NCI-H187 treated with DMSO at 0.1 percent for 48 hours (cell line): ENCODE data around the gene SPOCK1.

Source experiments
- DNase-seq: peaks from one replicate; lab custom pipeline; 2025; lab: John Stamatoyannopoulos, UW

Gene SPOCK1

GRCh38 chr5:137361280-137361679 is 137.8 kb downstream of the SPOCK1 start:
- DNase-seq = no peak

DNA sequence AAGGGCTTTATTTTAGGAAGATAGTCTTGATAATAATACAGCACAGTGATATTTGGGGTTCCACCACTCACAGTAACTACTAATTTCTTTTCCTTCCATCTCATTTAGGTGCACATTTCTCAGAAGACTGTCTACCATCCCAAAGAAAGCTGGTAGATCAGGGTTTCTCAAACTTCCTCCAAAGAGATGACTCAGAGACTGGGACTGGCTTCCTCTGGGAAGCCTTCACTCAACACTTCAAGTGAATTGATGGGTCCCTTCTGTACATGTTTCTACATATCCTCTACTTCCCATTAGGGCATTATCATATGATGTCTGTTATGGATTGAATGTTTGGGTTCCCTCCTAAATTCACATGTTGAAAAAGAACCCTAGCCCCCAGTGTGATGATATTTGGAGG is 138.5 kb downstream of the SPOCK1 start:
- no peak for DNase-seq

GRCh38 chr5:137359941-137360340 is 139.2 kb downstream of the SPOCK1 start:
- no peak for DNase-seq

GRCh38 chr5:137357436-137357835 is 141.7 kb downstream of the SPOCK1 start:
- no peak for DNase-seq

- no peak for DNase-seq
Measured at GRCh38 chr5:137356127-137356526, 143.0 kb downstream of the SPOCK1 start.

DNA sequence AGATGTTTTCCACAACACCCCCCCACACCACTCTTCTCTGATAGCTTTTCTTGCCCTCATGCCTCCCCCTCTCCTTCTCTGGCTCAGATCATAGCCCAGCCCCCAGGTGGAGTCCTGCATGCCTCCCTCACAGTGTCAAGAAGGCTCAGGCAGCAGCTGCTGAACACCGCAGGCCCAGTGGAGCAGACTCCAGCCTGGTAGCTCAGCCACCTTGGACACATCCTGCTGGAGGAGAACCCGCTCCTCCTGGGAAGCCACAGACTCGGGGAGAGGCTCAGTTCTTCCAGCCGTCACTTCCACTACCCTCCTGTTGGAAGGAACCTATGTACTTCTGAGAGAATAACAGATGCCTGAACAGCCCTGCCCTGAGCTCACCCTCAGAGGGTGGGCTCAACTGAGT is 143.4 kb downstream of the SPOCK1 start:
- DNase-seq = no peak

- no peak for DNase-seq
Measured at GRCh38 chr5:137352095-137352494, 147.0 kb downstream of the SPOCK1 start.

GRCh38 chr5:137350791-137351190 is 148.3 kb downstream of the SPOCK1 start:
- no peak for DNase-seq

- no peak for DNase-seq
Measured at GRCh38 chr5:137348759-137349158, 150.4 kb downstream of the SPOCK1 start.

DNA sequence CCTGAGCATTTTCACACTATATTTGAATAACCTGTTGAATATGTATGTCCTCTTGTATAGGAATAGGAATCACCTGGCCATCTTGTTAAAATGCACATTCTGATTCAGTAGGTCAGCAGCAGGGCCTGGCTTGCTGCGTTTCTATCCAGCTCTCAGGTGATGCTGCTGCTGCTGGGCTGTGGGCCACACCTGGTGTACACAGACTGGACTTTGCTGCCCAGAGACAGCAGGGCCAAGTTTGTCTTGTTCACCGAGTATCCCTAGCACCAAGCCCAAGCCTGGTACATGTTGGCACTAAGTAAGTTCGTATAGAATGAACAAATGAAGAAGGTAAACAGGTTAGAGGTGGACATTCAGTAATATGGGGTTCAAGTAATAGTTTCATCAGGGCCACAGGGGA is 151.3 kb downstream of the SPOCK1 start:
- no peak for DNase-seq

DNA sequence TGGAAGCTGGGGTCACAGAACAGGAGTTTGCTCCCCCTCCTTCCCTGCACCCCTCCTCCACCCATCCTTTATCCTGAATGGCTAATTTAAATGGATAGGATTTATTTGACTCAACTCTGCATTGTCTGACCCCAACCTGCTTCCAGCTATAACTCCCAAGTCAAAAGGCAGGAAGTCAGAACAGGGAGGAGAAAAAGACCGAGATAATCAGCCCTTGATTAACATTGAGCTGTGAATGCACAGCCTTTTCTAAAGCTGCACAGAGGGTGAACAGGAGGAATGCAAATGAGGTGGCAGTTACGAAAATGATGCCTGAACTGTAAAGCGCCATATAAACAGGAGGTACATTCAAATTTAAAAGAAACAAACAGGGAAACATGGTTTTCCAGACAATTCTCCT is 152.8 kb downstream of the SPOCK1 start:
- no peak for DNase-seq

DNA sequence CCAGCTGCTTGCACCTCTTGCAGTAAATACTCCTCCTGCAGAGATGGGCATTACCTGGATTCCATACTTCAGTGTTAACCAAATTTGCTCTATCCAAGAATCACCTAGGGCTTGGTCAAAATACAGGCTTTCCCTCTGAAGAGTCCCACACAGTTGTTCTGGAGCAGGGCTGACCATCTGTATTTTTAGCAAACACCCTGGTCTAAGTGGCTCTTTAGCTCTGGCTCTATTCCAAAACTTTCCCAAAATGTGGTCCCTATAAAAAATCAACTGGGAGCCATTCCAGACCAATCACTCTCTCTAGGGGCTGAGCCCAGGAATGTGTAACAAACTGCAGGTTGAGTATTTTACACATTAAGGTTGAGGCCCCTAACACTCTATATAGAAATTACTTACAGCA is 153.7 kb downstream of the SPOCK1 start:
- no peak for DNase-seq

GRCh38 chr5:137344723-137345322 is 154.3 kb downstream of the SPOCK1 start:
- no peak for DNase-seq

DNA sequence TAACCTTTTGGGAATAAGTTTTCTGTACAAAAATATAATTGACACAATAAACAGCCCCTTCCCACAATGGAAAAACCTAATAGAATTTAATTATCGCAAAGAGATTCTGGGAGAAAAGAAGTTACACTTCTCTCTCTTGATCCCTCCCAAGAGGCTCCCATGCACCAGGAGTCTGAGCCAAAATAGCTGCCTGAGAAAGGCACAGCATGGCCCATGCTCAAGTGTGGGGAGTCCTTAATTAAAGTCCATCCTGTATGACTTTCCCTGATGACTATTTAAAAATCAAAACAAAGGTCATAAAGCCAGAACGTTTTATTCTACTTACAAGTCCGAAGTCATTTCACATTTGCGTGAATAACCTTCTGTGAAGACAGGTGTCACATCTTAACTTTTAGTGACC is 155.1 kb downstream of the SPOCK1 start:
- DNase-seq = no peak

GRCh38 chr5:137342764-137343163 is 156.4 kb downstream of the SPOCK1 start:
- no peak for DNase-seq

DNA sequence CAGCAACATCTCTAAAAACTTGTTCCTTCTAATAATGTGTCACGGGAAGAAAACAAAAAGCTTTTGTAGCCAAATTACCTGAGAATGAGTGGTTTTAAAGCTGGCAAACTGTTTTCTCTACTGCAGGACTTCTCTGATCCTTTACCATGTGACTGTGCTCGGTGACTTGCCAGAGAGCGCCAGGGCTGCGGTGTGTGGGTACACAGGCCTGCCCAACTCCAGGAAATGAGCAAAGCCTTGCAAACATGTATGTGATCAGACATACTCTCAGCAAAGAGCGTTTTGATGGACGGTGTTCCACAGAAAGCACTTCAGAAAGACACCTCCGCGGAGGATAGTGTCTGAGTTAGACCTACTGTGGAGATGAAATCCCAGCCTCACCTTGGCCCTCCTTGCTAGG is 157.3 kb downstream of the SPOCK1 start:
- DNase-seq = no peak

GRCh38 chr5:137340881-137341280 is 158.2 kb downstream of the SPOCK1 start:
- DNase-seq = no peak

GRCh38 chr5:137336565-137337120 is 162.5 kb downstream of the SPOCK1 start:
- no peak for DNase-seq

GRCh38 chr5:137336161-137336560 is 163.0 kb downstream of the SPOCK1 start:
- no peak for DNase-seq

DNA sequence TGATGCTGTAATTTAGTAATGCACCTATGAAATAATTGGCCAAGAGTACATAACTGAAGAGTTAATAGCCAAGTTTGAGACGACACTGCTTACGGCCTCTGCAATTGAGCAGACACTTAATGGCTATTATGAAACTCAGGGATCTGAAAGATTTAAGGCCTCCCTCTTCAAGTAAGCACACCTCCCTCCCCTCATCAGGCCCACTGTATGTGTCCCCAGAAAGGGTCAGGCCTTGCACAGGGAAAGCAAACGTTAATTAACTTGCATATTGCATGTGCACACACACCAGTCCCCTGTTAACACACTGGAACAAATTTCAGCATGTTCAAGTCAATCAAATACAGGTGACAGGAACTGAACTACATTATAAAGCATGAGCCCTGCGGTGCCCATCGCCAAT is 163.6 kb downstream of the SPOCK1 start:
- no peak for DNase-seq

DNA sequence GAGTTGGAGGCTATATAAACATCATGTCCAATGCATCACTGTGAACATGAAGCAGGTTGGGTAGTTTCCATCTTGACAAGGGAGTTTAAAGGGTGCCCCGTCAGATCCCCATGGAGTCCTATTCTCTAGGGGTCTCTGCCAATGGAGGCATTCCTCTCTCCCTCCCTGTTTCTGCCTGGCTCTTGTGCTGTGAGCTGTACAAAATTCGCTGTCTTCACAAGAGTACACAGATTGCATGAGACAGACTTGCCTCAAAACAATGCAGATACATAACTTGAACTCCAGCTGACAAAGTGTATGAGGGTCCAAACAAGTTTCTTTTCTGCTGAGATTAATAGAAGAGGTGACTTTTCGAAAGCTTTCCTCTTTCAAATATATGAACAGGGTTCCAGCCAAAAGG is 165.2 kb downstream of the SPOCK1 start:
- no peak for DNase-seq

GRCh38 chr5:137333475-137333874 is 165.7 kb downstream of the SPOCK1 start:
- no peak for DNase-seq

GRCh38 chr5:137332296-137332695 is 166.8 kb downstream of the SPOCK1 start:
- DNase-seq = no peak

- no peak for DNase-seq
Measured at GRCh38 chr5:137329586-137330296, 169.4 kb downstream of the SPOCK1 start.
